CD4-positive, alpha-beta T cell treated with Interleukin-12 subunit alpha and Interleukin-12 subunit beta, for 1 hour (primary cell): ENCODE data around the gene SRGAP3.

Experiments
- DNase-seq: peaks from one replicate; pipeline ENCODE4 v3.0.0-alpha.2; 2020

Gene SRGAP3

GRCh38 chr3:9075762-9076161 lies 173.7 kb downstream of the SRGAP3 start:
- no peak for DNase-seq

GRCh38 chr3:9074079-9074478 lies 175.4 kb downstream of the SRGAP3 start:
- DNase-seq = no peak

GRCh38 chr3:9072667-9073009 lies 176.8 kb downstream of the SRGAP3 start:
- no peak for DNase-seq

- DNase-seq = no peak
Measured at GRCh38 chr3:9071936-9072666, 177.3 kb downstream of the SRGAP3 start.

- no peak for DNase-seq
Measured at GRCh38 chr3:9070961-9071360, 178.5 kb downstream of the SRGAP3 start.

GRCh38 chr3:9069971-9070370 lies 179.5 kb downstream of the SRGAP3 start:
- no peak for DNase-seq

GRCh38 chr3:9068051-9068450 lies 181.4 kb downstream of the SRGAP3 start:
- DNase-seq = no peak

GRCh38 chr3:9067352-9067975 lies 182.0 kb downstream of the SRGAP3 start:
- DNase-seq = peak; percentile 9

- no peak for DNase-seq
Measured at GRCh38 chr3:9066775-9067174, 182.7 kb downstream of the SRGAP3 start.

GRCh38 chr3:9066141-9066540 lies 183.3 kb downstream of the SRGAP3 start:
- DNase-seq = no peak

- DNase-seq = no peak
Measured at GRCh38 chr3:9064850-9065249, 184.6 kb downstream of the SRGAP3 start.

- no peak for DNase-seq
Measured at GRCh38 chr3:9064251-9064650, 185.2 kb downstream of the SRGAP3 start.

GRCh38 chr3:9062570-9062969 lies 186.9 kb downstream of the SRGAP3 start:
- DNase-seq = no peak

- no peak for DNase-seq
Measured at GRCh38 chr3:9061634-9062033, 187.8 kb downstream of the SRGAP3 start.

- DNase-seq = no peak
Measured at GRCh38 chr3:9059489-9060400, 189.7 kb downstream of the SRGAP3 start.

- no peak for DNase-seq
Measured at GRCh38 chr3:9056581-9056980, 192.9 kb downstream of the SRGAP3 start.

GRCh38 chr3:9047452-9048346 lies 201.7 kb downstream of the SRGAP3 start:
- DNase-seq = no peak

GRCh38 chr3:9045371-9045770 lies 204.1 kb downstream of the SRGAP3 start:
- no peak for DNase-seq

GRCh38 chr3:9043063-9043462 lies 206.4 kb downstream of the SRGAP3 start:
- no peak for DNase-seq

GRCh38 chr3:9041626-9042025 lies 207.8 kb downstream of the SRGAP3 start:
- DNase-seq = no peak

GRCh38 chr3:9040996-9041395 lies 208.4 kb downstream of the SRGAP3 start:
- no peak for DNase-seq

- no peak for DNase-seq
Measured at GRCh38 chr3:9037144-9037711, 212.2 kb downstream of the SRGAP3 start.
